Measurements from ENCODE around the gene NOX3. TPM values are rescaled to one million over a fixed set of nuclear protein-coding genes. Genes with fewer than 3 reads are reported as not detected.

Gene NOX3
- total and polyA plus RNA-seq, 2 donors (not counting 3 experiments of a cell fraction or from before 2014, with no cell fraction given): not detected

GRCh38 chr6:155439376-155439775, 16.3 kb downstream of the NOX3 start:
- POLR2A ChIA-PET: no interaction called here
- TF ChIP-seq MYC (IDR thresholded peaks at IDR 0.05; ENCODE audit: low read depth, low read length) (no peak), EZH2 (IDR thresholded peaks at IDR 0.05; ENCODE audit: borderline replicate concordance, low read depth, low read length, severe bottlenecking) (no peak), POLR2AphosphoS5 (IDR thresholded peaks at IDR 0.05; ENCODE audit: insufficient read depth, low read depth, low read length) (no peak), GATA2 (IDR thresholded peaks at IDR 0.05; ENCODE audit: insufficient read depth, insufficient read length, low read depth, low read length) (no peak), MAX (IDR thresholded peaks at IDR 0.05; ENCODE audit: insufficient read depth, insufficient read length) (no peak), POLR2A (IDR thresholded peaks at IDR 0.05; ENCODE audit: low read depth, low read length) (no peak), CTCF (IDR thresholded peaks at IDR 0.05; ENCODE audit: extremely low read depth in 1 of 2, insufficient read depth in 1 of 2, low read depth in 1 of 2, low read length in 2 of 2) (no peak), FOS (IDR thresholded peaks at IDR 0.05; ENCODE audit: borderline replicate concordance, insufficient read depth, low read length) (no peak)
- Histone ChIP-seq H2AFZ (ENCODE audit: low read depth, low read length) (no peak overlapping the region), H3K4me2 (ENCODE audit: insufficient read depth, low read length) (no peak overlapping the region), H4K20me1 (replicated peaks; ENCODE audit: control insufficient read depth, extremely low read depth, insufficient read depth, low read length) (no peaks in the 10 kb centered on the region), H3K9me1 (replicated peaks; ENCODE audit: control insufficient read depth, extremely low read depth, insufficient read depth, low read length) (no peaks in the 10 kb centered on the region), H3K4me1 (ENCODE audit: control insufficient read depth, extremely low read depth, insufficient read depth, low read length) (no peaks in the 10 kb centered on the region), H3K4me3 (replicated peaks in 1 of 3; ENCODE audit: insufficient read depth in 1 of 3, low read depth in 1 of 3, low read length in 3 of 3) (no peak overlapping the region), H3K9me3 (replicated peaks; ENCODE audit: control insufficient read depth, insufficient read depth, low read length) (no peaks in the 10 kb centered on the region), H3K27ac (ENCODE audit: insufficient read depth, low read depth, low read length) (no peak overlapping the region), H3K9ac (replicated peaks; ENCODE audit: extremely low read depth, insufficient read depth, low read length) (no peak overlapping the region), H3K79me2 (ENCODE audit: control insufficient read depth, insufficient read depth, low read length) (no peaks in the 10 kb centered on the region), H3K36me3 (ENCODE audit: control insufficient read depth in 2 of 2, extremely low read depth in 1 of 2, insufficient read depth in 2 of 2, low read length in 2 of 2) (no peaks in the 10 kb centered on the region), H3K27me3 (ENCODE audit: control insufficient read depth in 2 of 2, insufficient read depth in 2 of 2, low read length in 2 of 2) (no peaks in the 10 kb centered on the region)
- dilution Hi-C loops (cut with MboI; ENCODE audit: extremely low pct_ligation_motif_present, low sequenced_read_pairs) (no loop called here), intact Hi-C loops (cut with micrococcal nuclease) (no loop called here)
- CTCF ChIA-PET: no interaction called here
- FAIRE-seq (no peak), DNase-seq (ENCODE audit: low read depth, low spot score) (no peak)
- no TSS peak for BruUV-seq (replicated peaks)

All from endothelial cell of umbilical vein (primary cell).